ENCODE measurements around the gene BLM.

Gene BLM

GRCh38 chr15:90794538-90794937 is 77.4 kb downstream of the BLM start:
- no peak for DNase-seq

GRCh38 chr15:90799639-90800170 is 82.6 kb downstream of the BLM start:
- DNase-seq: no peak

- no peak for DNase-seq
Observed at GRCh38 chr15:90801803-90802202, 84.7 kb downstream of the BLM start.

- DNase-seq: no peak
Observed at GRCh38 chr15:90807074-90807785, 90.1 kb downstream of the BLM start.

GRCh38 chr15:90807786-90808086 is 90.6 kb downstream of the BLM start:
- no peak for DNase-seq

- DNase-seq: no peak
Observed at GRCh38 chr15:90808517-90809235, 91.5 kb downstream of the BLM start.

- DNase-seq: no peak
Observed at GRCh38 chr15:90809536-90809935, 92.4 kb downstream of the BLM start.

GRCh38 chr15:90810354-90810753 is 93.2 kb downstream of the BLM start:
- DNase-seq: no peak

GRCh38 chr15:90812171-90812957 is 95.2 kb downstream of the BLM start:
- no peak for DNase-seq

GRCh38 chr15:90812958-90813265 is 95.8 kb downstream of the BLM start:
- no peak for DNase-seq

- no peak for DNase-seq
Observed at GRCh38 chr15:90813796-90814190, 96.6 kb downstream of the BLM start.

GRCh38 chr15:90814191-90814821 is 97.2 kb downstream of the BLM start:
- DNase-seq: no peak

GRCh38 chr15:90816401-90817116 is 99.4 kb downstream of the BLM start:
- no peak for DNase-seq

- no peak for DNase-seq
Observed at GRCh38 chr15:90817117-90818057, 100.2 kb downstream of the BLM start.

GRCh38 chr15:90818251-90819210 is 101.4 kb downstream of the BLM start:
- no peak for DNase-seq

GRCh38 chr15:90819390-90819789 is 102.2 kb downstream of the BLM start:
- no peak for DNase-seq

GRCh38 chr15:90819850-90820249 is 102.7 kb downstream of the BLM start:
- DNase-seq: no peak

- DNase-seq: no peak
Observed at GRCh38 chr15:90820481-90820880, 103.3 kb downstream of the BLM start.

- no peak for DNase-seq
Observed at GRCh38 chr15:90822204-90822955, 105.2 kb downstream of the BLM start.

Data from NCI-H510A treated with DMSO at 0.1 percent for 48 hours (cell line).